KOPT-K1 (cell line): Measurements from ENCODE around the gene SPPL2A.

ENCODE experiments used
- H3K27ac ChIP-seq: fragments of 200-600 bp; sonication (generic); 2 replicates; pipeline ENCODE4 v1.5.1; 2016; ENCODE audit warnings: antibody characterized with exemption, mild to moderate bottlenecking, low read depth, low read length; ENCODE audit not compliant: poor library complexity, severe bottlenecking
- H3K36me3 ChIP-seq: fragments of 200-600 bp; sonication (generic); 2 replicates; pipeline ENCODE4 v1.5.1; 2017; ENCODE audit warnings: antibody characterized with exemption, mild to moderate bottlenecking, low read length, moderate library complexity; ENCODE audit not compliant: insufficient read depth
- H3K9me3 ChIP-seq: fragments of 200-600 bp; sonication (generic); 2 replicates; pipeline ENCODE4 v1.5.1; 2017; ENCODE audit warnings: antibody characterized with exemption, low read length, mild to moderate bottlenecking; ENCODE audit not compliant: insufficient read depth, poor library complexity, severe bottlenecking

The SPPL2A gene

DNA sequence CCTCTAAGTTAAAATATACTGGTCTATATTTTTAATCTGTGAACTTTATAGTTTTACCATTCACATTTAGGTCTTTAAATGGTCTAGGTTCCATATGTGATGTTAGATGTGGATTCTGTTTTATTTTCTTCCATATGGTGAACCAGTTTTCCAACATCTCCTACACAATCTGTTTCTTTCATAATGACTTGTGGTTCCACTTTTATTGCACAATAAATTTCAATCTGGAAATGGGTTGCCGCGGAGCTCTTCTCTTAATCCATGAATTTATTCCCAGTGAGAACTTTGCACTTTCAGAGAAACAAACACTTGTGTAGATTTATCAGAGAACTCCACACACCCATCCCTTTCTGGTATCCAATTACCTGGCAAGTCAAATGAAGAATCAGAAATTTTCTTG is 20.9 kb upstream of the SPPL2A start:
- H3K27ac ChIP-seq = no peak overlapping the region
- H3K36me3 ChIP-seq = no peaks in the 10 kb centered on the region
- H3K9me3 ChIP-seq = no peaks in the 10 kb centered on the region

GRCh38 chr15:50783895-50784294 is 18.4 kb upstream of the SPPL2A start:
- Histone ChIP-seq H3K9me3 (no peaks in the 10 kb centered on the region), H3K27ac (no peak overlapping the region), H3K36me3 (no peaks in the 10 kb centered on the region)

- Histone ChIP-seq H3K27ac (no peak overlapping the region), H3K36me3 (no peaks in the 10 kb centered on the region), H3K9me3 (no peaks in the 10 kb centered on the region)
These were observed 17.9 kb upstream of the SPPL2A start for GRCh38 chr15:50783411-50783810.

DNA sequence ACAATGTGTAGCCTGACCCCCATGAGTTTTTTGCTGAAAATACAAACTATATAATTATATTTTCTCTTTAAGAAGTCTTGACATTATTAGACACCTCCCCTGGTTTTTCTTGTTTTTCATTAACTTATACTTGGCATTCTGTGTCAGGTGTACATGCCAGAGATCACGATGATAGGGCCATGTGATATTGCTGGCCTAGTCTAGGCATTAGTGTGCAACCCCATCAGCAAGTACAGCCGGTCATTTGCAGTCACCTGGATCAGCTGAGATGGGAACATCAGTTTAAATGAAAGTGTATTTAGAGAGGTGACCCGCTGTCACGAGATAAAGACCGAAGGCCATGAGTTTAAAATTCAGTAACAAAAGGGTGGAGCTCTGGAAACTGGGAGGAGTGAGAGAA is 12.6 kb upstream of the SPPL2A start:
- H3K36me3 ChIP-seq = no peaks in the 10 kb centered on the region
- no peak overlapping the region for H3K27ac ChIP-seq
- no peaks in the 10 kb centered on the region for H3K9me3 ChIP-seq

DNA sequence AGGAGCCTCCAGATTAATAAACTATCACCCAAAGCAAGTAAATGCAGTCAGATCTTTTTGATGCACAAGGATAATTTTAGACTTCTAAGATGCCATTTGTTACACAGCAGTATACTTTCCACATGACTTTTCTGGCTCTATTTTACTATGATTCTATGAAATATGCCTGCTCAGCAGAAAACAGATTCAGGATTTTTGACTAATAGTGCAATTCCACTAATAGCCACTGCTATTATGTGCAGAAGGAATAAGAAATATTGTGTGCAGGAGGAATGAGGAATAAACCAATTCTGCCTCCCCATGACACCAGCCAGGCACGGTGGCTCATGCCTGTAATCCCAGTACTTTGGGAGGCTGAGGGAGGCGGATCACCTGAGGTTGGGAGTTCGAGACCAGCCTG is 11.5 kb upstream of the SPPL2A start:
- Histone ChIP-seq H3K36me3 (no peaks in the 10 kb centered on the region), H3K27ac (no peak overlapping the region), H3K9me3 (no peaks in the 10 kb centered on the region)

DNA sequence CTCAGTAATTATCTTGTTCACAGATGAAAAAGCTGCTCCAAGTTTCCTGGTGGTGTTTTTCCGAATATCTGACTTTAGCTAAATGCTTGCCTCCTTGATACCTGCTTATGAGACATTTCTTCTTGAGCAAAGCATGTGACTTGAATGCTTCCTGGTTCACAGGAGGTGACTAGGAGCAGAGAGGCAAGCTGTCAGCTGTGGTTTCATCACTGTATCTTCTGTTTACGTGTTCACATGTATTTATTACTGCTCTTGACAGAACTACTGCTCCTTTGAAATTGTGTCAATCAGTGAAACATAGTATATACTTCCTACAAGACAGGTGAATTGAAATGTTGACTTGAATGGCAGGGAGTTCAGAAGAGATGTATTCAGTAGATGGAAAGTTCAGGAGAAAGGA is 8.9 kb upstream of the SPPL2A start:
- H3K27ac ChIP-seq = no peak overlapping the region
- no peaks in the 10 kb centered on the region for H3K36me3 ChIP-seq
- no peaks in the 10 kb centered on the region for H3K9me3 ChIP-seq

GRCh38 chr15:50773389-50773788 is 7.9 kb upstream of the SPPL2A start:
- no peaks in the 10 kb centered on the region for H3K36me3 ChIP-seq
- no peak overlapping the region for H3K27ac ChIP-seq
- H3K9me3 ChIP-seq = no peaks in the 10 kb centered on the region

DNA sequence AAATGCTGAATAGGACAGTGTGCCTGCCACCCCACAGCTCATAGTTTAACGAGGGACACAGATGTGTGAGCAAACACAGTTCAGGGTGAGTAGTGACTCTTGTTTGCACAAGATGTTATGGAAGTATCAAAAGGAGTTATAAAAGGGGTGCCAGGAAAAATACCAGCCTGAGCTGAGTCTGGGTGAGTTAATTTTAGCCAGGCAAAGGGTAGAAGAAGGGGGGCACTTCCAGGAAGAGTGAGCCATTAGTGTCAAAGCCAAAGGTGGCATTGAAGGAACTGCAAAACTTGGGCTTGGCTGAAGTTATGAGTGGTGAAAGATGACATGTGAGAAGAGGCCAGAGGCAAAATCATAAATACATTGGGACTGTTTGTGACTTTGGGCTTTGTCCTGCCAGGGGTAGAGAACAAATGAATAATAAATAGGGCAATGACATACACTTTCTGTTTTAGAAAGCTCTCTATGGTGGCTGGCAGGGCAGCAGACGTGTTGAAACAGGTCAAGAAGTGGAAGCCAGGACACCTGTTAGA is 1.9 kb upstream of the SPPL2A start:
- Histone ChIP-seq H3K9me3 (no peaks in the 10 kb centered on the region), H3K27ac (no peak overlapping the region), H3K36me3 (no peaks in the 10 kb centered on the region)

- no peaks in the 10 kb centered on the region for H3K36me3 ChIP-seq
- H3K9me3 ChIP-seq = no peaks in the 10 kb centered on the region
- peak overlapping the region; percentile 91 for H3K27ac ChIP-seq
These were observed 878 bp downstream of the SPPL2A start for GRCh38 chr15:50764461-50765194.

DNA sequence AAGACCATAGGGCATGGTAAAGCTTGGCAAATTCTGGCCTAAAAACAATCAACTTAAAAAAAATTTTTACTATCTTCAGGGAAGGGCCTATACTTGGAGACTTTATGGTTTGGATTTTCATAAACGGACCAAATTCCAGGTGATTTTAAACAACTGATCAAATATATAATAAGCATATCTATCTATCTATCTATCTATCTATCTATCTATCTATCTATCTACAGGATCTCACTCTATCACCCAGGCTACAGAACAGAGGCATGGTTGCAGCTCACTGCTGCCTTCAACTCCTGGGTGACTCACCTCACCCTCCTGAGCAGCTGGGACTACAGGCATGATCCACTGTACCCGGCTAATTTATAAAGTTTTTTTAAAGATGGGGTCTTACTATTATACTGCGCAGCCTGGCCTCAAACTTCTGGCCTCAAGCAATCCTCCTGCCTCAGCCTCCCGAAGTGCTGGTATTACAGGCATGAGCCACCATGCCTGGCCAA is 6.7 kb downstream of the SPPL2A start:
- Histone ChIP-seq H3K27ac (no peak overlapping the region), H3K36me3 (no peaks in the 10 kb centered on the region; the same call in 1 of the 2 replicates), H3K9me3 (no peaks in the 10 kb centered on the region)

- H3K36me3 ChIP-seq = peaks cover 4% of the 10 kb centered on the region
- no peak overlapping the region for H3K27ac ChIP-seq
These were observed 12.0 kb downstream of the SPPL2A start for GRCh38 chr15:50753463-50753862.

DNA sequence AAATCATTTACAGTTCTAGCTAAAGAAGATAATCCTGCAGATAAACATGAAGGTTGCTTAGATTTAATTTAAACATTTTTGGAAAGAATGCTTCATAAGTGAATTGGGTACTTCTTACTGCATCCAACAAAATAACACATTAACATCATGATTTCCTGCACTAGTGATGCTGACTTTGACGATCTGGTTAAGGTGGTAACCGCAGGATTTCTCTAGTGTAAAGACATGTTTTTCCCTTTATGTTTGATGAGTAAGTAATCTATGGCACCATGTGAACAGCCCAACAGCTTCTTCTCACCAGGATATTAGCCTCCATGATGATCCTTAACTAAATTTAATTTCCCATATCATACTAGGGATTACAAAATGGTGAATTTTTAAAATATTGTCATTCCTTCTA is 14.1 kb downstream of the SPPL2A start:
- Histone ChIP-seq H3K27ac (no peak overlapping the region), H3K9me3 (no peaks in the 10 kb centered on the region), H3K36me3 (peaks cover 19% of the 10 kb centered on the region)

More at GRCh38 chr15:50753463-50753862, 12.0 kb downstream of the SPPL2A start:
- H3K9me3 ChIP-seq = no peaks in the 10 kb centered on the region

DNA sequence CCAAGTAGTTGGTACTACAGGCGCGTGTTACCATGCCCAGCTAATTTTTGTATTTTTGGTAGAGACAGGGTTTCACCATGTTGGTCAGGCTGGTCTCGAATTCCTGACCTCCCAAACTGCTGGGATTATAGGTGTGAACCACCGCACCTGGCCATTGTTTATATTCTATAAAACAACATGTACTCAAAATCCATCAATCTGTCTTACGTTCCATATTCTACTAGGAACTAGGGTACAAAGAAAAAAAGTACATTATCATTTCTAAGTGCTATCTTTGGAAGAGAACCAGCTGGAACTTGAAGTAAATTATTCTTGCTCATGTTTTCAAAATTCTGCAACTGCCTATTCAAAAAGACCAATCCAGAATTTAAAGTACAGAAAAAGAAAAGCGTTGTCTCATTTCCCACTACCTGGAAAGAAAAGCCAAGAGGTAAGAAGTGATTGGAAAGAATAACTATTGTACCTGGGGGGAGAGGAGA is 15.2 kb downstream of the SPPL2A start:
- Histone ChIP-seq H3K9me3 (no peaks in the 10 kb centered on the region), H3K36me3 (peaks cover 19% of the 10 kb centered on the region), H3K27ac (no peak overlapping the region)

- H3K36me3 ChIP-seq = peaks cover 22% of the 10 kb centered on the region
- H3K9me3 ChIP-seq = no peaks in the 10 kb centered on the region
- no peak overlapping the region for H3K27ac ChIP-seq
These were observed 18.0 kb downstream of the SPPL2A start for GRCh38 chr15:50747523-50747922.

GRCh38 chr15:50744601-50745000 is 20.9 kb downstream of the SPPL2A start:
- Histone ChIP-seq H3K27ac (no peak overlapping the region), H3K36me3 (peaks cover 27% of the 10 kb centered on the region), H3K9me3 (no peaks in the 10 kb centered on the region)

GRCh38 chr15:50740955-50741354 is 24.6 kb downstream of the SPPL2A start:
- peaks cover 31% of the 10 kb centered on the region for H3K36me3 ChIP-seq
- H3K9me3 ChIP-seq = no peaks in the 10 kb centered on the region
- no peak overlapping the region for H3K27ac ChIP-seq
